GM21528 (cell line): ENCODE data around the gene KRTAP10-8.
"Not testable (repeated sequence)": the region's sequence is repeated elsewhere in the genome, so short reads cannot be mapped to it uniquely, and the experiment has no call there.

Experiments
- ATAC-seq: cut with Tn5 transposase; IDR thresholded peaks from one replicate; pipeline ENCODE4 v1.9.1; 2021; ENCODE audit warnings: mild to moderate bottlenecking, moderate library complexity; ENCODE audit not compliant: unreplicated experiment, low FRiP score

KRTAP10-8 gene

GRCh38 chr21:44578371-44579055 is 33.4 kb upstream of the KRTAP10-8 start:
- no peak for ATAC-seq

GRCh38 chr21:44579056-44579832 is 32.6 kb upstream of the KRTAP10-8 start:
- ATAC-seq = no peak

DNA sequence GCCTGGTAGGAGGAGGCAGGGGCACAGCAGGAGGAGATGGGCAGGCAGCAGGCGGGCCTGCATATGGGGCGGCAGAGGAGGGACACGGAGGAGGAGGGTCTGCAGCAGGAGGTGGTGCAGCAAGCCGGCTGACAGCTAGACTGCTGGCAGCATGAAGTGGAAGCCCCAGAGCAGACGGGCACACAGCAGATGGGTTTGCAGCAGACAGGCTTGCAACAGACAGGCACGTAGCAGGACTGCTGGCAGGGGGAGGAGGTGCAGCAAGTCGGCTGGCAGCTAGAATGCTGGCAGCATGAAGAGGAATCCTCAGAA is 32.1 kb upstream of the KRTAP10-8 start:
- ATAC-seq = no peak

DNA sequence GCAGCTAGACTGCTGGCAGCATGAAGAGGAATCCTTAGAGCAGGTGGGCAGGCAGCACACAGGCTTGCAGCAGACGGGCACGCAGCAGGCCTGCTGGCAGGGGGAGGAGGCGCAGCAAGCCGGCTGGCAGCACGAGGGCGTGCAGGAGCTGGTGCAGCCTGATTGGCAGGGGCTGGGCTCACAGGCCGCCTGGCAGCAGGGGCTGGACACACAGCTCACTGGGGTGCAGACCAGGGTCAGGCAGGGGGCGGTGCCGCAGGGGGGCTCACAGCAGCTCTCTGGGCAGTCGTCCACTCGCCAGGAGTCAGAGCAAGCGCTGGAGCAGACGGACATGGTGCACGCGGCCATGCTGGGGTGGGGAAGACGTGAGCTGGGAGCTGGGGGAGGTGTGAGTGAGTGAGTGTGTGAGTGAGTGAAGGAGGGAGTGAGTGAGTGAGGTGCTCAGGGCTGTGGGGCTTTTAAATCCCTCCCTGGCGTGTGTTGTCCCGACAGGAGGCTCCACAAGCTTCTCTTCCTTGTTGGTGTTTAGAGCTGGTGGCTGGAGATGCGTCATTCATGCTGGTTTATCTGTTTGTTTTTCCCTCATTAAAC is 31.6 kb upstream of the KRTAP10-8 start, which contains the start of gene KRTAP10-5:
TSS of gene KRTAP10-5 (minus strand) at position 374 of the 591 bp plus-strand sequence. CDS start at position 348, 26 bp downstream.
- ATAC-seq = not testable (repeated sequence)

- ATAC-seq = no peak
These were observed 30.7 kb upstream of the KRTAP10-8 start for GRCh38 chr21:44581158-44581557.

- ATAC-seq = no peak
These were observed 29.8 kb upstream of the KRTAP10-8 start for GRCh38 chr21:44582055-44582454.

- ATAC-seq = no peak
These were observed 28.6 kb upstream of the KRTAP10-8 start for GRCh38 chr21:44583089-44583799.

- no peak for ATAC-seq
These were observed 28.1 kb upstream of the KRTAP10-8 start for GRCh38 chr21:44583800-44584147.

GRCh38 chr21:44585892-44586291 is 26.0 kb upstream of the KRTAP10-8 start:
- ATAC-seq = no peak

DNA sequence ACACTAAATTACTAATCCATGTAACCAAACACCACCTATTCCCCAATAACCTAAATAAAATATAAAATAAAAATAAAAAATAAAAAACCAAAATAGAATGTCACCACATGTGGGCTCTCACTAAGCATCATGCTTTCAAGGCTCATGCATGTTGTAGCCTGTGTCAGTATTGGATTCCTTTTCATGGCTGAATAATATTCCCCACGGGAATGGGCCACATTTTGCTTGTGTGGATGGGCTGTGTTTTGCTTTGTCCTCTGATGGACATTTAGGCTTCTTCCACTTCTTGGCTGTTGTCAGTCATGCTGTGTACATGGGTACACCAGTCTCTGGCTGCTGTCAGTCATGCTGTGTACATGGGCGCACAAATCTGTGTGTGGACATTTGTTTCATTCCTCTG is 22.8 kb upstream of the KRTAP10-8 start:
- no peak for ATAC-seq

DNA sequence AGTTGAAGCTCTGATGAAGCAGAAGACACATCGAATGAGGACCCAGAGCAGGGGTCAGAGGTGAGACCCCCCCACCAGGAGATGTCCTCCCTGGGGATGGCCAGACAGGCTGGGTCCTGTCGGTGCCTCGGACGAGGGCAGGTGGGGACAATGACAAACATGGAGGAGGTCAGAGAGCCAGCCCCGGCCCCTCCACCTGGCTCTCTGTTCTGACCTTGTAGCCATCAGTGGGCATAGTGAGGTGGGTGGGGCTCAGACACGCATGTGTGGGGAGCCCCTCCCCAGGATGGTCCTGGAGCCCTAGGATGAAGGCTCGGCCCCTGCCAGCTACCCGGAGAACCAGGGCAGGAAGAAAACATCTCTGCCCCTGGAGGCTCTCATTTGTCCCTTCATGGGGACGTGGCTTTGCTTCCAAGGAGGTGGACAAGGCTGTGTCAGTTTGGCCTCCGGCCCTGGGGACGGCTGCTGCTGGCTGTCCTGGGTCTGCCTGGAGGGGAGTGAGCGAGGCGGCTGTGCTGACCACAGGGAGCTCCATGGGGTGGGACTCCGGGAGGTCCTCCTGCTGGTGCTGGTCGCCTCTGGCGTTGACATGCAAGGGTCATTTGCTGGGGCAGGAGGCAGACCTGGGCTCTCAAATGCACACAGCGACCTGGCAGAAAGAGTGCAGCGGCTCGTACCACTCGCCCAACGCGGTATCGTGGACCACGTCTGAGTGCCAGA is 22.1 kb upstream of the KRTAP10-8 start:
- no peak for ATAC-seq

DNA sequence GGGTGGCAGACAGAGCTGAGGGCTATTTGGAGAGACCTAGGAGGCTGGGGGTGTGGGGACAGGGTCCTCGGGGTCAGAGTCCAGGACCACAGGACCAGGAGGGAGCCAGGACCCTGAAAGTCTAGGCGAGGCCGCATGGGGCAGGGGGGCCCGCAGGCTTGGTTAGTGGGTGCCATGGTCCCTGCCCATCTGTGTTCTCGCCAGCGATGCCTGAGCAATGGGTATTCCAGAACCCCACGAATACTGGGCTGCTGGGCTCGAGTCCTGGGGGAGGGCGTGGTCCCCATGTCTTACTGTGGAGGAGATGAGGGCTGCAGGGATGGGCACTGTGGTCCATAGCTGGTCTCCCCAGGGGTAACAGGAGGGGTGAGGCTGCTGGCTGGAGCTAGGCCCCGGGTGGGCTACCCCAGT is 21.6 kb upstream of the KRTAP10-8 start:
- ATAC-seq = no peak

- not testable (repeated sequence) for ATAC-seq
These were observed 20.7 kb upstream of the KRTAP10-8 start for GRCh38 chr21:44590897-44591800.

GRCh38 chr21:44591801-44592130 is 20.1 kb upstream of the KRTAP10-8 start:
- not testable (repeated sequence) for ATAC-seq

GRCh38 chr21:44592446-44593311 is 19.2 kb upstream of the KRTAP10-8 start, which contains the start of gene KRTAP10-6:
KRTAP10-6 (minus strand) TSS chr21:44592505; CDS start chr21:44592484, 21 bp downstream.
- ATAC-seq = no peak

DNA sequence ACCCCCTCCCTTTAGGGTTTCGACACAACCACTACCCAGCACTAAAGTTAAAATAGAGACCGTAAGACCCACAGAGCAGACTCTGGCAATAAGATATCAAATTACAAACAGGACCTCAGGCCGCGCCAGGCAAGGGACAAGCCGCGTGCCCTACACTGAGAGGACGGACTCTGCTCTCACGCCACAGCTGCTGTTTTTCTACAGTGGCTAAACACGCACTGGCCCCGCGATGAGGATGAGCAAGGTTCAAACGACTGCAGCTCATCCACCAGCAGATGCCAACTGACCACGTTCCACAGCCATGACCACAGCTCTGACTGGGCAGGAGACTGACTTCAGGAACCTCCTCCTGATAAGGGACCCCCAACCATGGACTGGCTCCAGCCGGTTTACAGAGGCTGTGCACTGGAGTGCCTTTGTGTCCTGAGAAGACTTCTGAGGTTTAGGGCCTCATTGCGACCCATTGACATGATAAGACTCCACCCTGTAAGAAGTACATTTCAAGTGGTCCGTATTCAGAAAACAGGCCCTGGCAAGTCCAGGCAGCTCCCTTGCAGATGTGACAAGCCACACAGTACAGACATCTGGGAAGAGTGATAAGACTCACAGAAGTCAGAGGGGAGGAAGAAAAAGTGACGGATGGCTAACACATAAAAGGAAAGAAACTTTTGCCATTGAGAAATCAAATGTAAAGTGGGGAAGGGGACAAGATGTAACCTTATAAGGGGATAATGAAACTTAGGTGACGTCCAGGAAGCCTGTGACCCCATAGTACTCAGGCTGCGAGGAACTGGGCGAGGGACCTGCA is 18.1 kb upstream of the KRTAP10-8 start:
- no peak for ATAC-seq

DNA sequence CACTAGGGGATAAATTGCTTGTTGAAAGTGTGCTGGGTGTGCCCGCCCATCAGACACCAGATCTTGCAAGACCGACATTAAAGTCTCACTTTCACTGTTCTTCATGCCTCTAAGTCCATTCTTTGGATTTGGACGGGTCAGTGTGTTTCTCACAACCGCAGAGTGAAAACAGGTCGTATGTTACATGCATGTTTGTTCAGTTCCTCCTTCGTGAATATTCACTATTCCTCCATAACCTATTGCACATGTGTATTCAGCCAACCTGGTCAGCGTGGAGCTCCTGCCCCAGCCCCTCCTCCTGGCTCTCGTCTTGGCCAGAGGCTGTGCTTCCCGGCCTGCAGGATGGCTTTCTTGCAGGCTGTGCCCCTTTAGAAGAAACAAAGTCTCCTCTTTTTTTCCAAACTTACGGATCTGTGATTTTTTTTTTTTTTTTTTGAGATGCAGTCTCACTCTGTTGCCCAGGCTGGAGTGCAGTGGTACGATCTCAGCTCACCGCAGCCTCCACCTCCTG is 17.4 kb upstream of the KRTAP10-8 start:
- ATAC-seq = no peak
